PFSK-1 (cell line): Measurements from ENCODE around the gene TOE1.

ENCODE experiments used
- FOXP2 ChIP-seq: optimal IDR thresholded peaks from 2 replicates; pipeline ENCODE3; 2011; ENCODE audit warnings: borderline replicate concordance, control low read depth, inconsistent platforms; ENCODE audit not compliant: insufficient read depth; ENCODE audit errors: extremely low read length, extremely low read depth
- POLR2AphosphoS5 ChIP-seq: IDR thresholded peaks from 2 replicates; pipeline ENCODE4 v1.6.1; 2012; ENCODE audit warnings: low read depth, mild to moderate bottlenecking, control low read depth, low read length, moderate library complexity
- SIN3A ChIP-seq: IDR thresholded peaks from 2 replicates; pipeline ENCODE4 v1.6.1; 2012; ENCODE audit warnings: mild to moderate bottlenecking, low read length, moderate library complexity, borderline replicate concordance; ENCODE audit not compliant: insufficient read depth
- TAF1 ChIP-seq: IDR thresholded peaks from 2 replicates; pipeline ENCODE4 v1.6.1; 2012; ENCODE audit warnings: low read length, control low read depth, borderline replicate concordance; ENCODE audit not compliant: insufficient read depth
- TF ChIP-seq, protein P1 (sequence below), 2 experiments: IDR thresholded peaks; 2 replicates each; pipeline versions ENCODE4 v1.6.1 to v1.8.0; 2011 to 2012; ENCODE audit warnings: low read depth in 2 of 2, low read length in 2 of 2, control low read depth in 1 of 2, inconsistent platforms in 1 of 2, mild to moderate bottlenecking in 1 of 2, moderate library complexity in 1 of 2; ENCODE audit not compliant: insufficient read depth in 1 of 2

DNA sequence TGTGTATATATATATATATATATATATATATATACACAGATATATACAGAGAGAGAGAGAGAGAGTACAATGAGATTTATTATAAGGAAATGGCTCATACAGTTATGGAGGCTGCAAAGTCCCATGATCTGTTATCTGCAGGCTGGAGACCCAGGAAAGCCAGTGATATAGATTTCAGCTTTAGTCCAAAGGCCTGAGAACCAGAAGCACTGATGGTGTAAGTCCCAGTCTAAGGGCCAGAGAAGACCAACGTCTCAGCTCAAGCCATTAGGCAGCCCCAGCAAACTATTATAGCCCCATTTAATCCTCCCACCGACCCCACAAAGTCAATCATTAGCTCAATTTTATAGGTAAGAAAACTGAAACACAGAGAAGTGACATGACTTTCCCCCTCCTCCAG is 48.3 kb upstream of the TOE1 start:
- TF ChIP-seq SIN3A (no peak), TAF1 (no peak), POLR2AphosphoS5 (no peak), FOXP2 (no peak)
- TF ChIP-seq, protein P1, sequence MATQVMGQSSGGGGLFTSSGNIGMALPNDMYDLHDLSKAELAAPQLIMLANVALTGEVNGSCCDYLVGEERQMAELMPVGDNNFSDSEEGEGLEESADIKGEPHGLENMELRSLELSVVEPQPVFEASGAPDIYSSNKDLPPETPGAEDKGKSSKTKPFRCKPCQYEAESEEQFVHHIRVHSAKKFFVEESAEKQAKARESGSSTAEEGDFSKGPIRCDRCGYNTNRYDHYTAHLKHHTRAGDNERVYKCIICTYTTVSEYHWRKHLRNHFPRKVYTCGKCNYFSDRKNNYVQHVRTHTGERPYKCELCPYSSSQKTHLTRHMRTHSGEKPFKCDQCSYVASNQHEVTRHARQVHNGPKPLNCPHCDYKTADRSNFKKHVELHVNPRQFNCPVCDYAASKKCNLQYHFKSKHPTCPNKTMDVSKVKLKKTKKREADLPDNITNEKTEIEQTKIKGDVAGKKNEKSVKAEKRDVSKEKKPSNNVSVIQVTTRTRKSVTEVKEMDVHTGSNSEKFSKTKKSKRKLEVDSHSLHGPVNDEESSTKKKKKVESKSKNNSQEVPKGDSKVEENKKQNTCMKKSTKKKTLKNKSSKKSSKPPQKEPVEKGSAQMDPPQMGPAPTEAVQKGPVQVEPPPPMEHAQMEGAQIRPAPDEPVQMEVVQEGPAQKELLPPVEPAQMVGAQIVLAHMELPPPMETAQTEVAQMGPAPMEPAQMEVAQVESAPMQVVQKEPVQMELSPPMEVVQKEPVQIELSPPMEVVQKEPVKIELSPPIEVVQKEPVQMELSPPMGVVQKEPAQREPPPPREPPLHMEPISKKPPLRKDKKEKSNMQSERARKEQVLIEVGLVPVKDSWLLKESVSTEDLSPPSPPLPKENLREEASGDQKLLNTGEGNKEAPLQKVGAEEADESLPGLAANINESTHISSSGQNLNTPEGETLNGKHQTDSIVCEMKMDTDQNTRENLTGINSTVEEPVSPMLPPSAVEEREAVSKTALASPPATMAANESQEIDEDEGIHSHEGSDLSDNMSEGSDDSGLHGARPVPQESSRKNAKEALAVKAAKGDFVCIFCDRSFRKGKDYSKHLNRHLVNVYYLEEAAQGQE (IDR thresholded peaks at IDR 0.05; ENCODE audit: insufficient read depth in 1 of 2, low read depth in 2 of 2, low read length in 2 of 2), result no peak
